HG02970 (cell line): ENCODE results near the gene ANXA2R.
"Not testable (repeated sequence)": the region's sequence is repeated elsewhere in the genome, so short reads cannot be mapped to it uniquely, and the experiment has no call there.

Experiments
- ATAC-seq: cut with Tn5 transposase; IDR thresholded peaks from one replicate; pipeline ENCODE4 v1.9.1; 2021; ENCODE audit warnings: mild to moderate bottlenecking, moderate library complexity, moderate number of reproducible peaks; ENCODE audit not compliant: unreplicated experiment, low FRiP score

ANXA2R gene

GRCh38 chr5:43036856-43037635 lies 3.1 kb downstream of the ANXA2R start:
- ATAC-seq = no peak

- no peak for ATAC-seq
These were observed 3.7 kb downstream of the ANXA2R start for GRCh38 chr5:43036409-43036808.

- ATAC-seq = no peak
These were observed 5.5 kb downstream of the ANXA2R start for GRCh38 chr5:43034591-43034968.

GRCh38 chr5:43033841-43034590 lies 6.1 kb downstream of the ANXA2R start:
- no peak for ATAC-seq

- no peak for ATAC-seq
These were observed 12.9 kb downstream of the ANXA2R start for GRCh38 chr5:43027054-43027785.

- not testable (repeated sequence) for ATAC-seq
These were observed 14.8 kb downstream of the ANXA2R start for GRCh38 chr5:43025184-43025950.

GRCh38 chr5:43024217-43024616 lies 15.9 kb downstream of the ANXA2R start:
- no peak for ATAC-seq

GRCh38 chr5:43021151-43021550 lies 19.0 kb downstream of the ANXA2R start:
- ATAC-seq = no peak

DNA sequence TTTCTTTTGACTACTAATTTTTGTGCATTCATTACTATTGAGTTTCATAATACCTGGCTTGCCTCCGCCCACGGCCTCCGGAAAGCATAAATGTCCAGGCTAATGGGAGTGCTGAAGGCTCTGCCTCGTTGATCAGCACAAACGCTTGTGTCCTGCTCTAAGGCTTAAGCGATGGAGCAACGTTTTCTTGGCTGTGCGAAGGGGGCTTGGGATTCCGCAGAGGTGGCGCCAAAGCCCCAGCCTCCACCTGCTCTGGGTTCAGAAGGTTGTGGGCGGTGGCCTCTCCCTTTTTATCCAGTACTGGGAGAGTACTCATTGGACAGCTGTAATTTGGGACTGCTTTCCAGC lies 19.7 kb downstream of the ANXA2R start:
- peak; percentile 4 for ATAC-seq

- ATAC-seq = peak; percentile 49
These were observed 20.3 kb downstream of the ANXA2R start for GRCh38 chr5:43019614-43020398.

DNA sequence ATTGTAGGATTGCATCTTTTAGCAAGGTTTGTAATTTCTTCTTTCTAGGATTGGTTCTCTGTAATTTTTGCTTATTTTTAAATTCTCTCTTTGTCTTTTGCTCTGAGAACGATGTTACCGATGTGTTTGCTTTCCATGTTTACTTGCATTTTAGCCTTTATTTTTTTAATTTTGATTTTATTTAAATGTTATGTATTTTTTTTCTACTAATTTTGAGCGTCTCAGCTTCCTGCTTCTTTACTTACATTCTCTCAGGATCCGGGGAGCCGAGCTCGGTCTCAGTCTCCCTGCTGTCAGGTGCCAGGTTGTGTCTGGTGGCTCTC lies 20.9 kb downstream of the ANXA2R start:
- no peak for ATAC-seq

GRCh38 chr5:43017428-43017815 lies 22.7 kb downstream of the ANXA2R start:
- ATAC-seq = peak; percentile 6

DNA sequence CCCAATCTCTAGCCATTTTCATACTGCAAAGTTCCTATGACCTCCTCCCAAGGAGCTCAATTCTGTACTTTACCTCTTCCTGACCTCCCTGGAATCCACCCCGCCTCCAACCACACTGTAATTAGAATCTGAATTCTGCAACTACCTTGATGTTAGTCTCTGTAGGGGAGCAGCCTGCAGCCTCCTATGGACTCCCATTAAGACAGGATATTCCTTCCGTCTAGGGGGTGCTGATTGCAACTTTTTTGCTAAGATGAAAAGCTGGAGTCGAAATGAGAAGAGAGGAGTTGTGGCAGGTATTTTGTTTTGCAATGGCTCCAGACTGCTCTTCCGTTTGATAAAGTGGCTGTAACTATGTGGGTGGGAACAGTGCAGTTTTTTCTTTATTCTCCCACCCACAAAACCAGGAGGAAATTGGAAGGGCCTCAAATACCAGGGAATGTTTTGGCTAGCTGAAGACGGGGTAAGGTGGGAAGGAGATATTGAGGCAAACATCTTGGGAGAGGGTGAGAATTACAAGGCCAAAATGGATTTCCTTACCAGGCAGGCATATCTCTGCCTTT lies 23.8 kb downstream of the ANXA2R start:
- ATAC-seq = no peak

DNA sequence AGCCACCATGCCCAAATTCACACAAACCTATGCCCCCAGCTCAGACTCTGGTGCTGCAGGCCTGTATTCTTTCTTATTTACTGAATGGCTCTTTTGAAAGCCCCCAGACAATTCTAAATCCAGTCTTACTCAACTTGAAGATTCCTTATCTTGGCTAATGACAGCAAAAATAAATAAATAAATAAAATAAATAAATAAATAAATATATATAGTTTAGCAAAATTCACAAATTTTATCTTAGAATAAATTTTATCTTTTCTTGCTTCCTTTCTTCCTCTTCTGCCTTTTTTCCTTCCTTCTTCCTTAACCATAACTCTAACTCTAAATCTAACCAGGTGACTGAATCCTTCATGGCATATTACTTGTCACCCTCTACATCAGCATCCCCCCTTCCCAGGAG lies 25.6 kb downstream of the ANXA2R start:
- ATAC-seq = no peak

GRCh38 chr5:43010935-43011315 lies 29.2 kb downstream of the ANXA2R start:
- ATAC-seq = no peak

DNA sequence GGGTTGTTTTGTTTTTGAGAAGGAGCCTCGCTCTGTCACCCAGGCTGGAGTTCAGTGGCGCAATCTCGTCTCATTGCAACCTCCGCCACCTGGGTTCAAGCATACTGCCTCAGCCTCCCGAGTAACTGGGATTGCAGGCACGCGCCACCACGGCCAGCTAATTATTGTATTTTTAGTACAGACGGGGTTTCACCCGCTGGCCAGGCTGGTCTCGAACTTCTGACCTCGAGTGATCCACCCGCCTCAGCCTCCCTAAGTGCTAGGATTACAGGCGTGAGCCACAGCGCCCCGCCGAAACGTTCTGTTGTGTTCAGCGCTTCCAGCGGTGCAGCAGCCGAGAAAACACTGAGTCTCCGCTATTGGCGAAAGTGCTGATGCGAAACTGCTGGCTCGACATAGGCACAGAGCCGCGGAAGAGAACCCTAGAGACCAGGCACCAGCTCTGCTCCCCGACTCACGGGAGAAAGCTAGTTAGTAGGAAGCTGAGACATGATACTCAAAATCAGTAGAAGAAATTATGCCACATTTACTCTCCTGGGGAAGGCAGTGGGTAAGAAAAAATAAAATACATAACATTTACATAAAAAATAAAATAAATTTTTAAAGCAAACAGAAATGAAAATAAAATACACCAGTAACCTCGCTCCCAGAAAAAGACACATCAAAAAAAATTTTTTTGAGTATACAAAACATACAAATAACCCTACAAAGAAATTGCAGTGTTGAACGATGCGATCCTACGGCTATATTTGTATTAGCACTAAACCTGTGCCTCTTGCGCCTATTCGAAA lies 31.6 kb downstream of the ANXA2R start:
- peak; percentile 50 for ATAC-seq

DNA sequence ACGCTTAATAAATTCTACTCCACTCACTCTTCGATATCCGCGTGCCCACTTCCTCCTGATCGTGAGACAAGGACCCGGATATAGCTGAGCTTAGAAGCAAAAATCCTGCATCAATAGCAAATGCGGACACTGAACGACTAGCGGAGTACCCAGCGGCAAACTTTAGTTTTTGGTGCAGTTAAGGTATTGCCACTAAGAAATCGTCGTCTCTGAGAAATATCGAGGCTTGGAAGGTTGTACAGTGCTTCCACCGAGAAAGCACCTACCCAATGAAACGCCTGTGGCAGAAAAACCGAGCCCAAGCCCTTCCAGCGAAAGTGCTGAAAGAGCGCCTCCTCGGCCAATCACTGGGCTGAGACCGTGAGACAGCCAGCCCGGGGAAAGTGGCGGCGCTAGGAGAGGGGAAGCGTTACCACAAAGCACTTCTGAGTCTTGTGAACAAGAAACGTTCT lies 32.2 kb downstream of the ANXA2R start:
- peak; percentile 50 for ATAC-seq

DNA sequence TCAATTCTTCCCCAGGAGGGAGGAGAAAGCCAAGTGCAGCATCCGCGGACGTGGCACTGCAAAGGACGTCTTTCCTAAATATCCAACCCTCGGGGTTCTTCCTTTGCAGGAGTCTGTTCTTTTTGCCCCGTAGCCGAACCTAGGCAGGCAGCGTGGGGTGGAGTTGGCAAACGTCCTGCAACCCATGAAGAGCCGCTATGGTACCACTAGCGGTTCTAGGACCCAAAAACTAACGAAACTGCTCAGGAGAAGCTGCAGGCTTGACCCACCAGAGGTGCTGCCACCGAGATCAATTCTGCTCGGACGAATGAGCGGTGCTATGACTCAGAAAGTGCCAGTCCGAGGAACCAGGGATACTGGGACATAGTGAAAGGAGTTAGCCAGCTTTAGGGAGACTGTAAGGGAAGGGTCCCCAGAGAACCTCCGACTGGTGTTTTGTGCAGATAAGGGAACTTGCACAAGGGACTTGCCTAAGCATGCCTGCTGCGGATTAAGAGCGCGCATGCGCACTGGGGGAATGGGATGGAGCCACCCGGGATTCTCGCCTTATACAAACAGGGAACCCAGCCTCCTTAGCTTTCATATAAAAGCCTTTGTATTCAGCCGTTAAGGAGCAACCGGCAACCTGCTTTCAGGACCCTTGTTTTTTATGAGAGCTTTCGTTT lies 32.7 kb downstream of the ANXA2R start:
- ATAC-seq = peak; percentile 19
